Fibroblast of lung (primary cell): ENCODE measurements around the gene CPEB4.

Experiments used
- EZH2 ChIP-seq: IDR thresholded peaks from 2 replicates; pipeline ENCODE4 v1.5.1; 2012; ENCODE audit warnings: low read length, control low read depth, mild to moderate bottlenecking; ENCODE audit errors: missing control alignments
- TF ChIP-seq, protein P1 (sequence below), 2 donors: IDR thresholded peaks in 1 of 2; conservative IDR thresholded peaks in 1 of 2; 1 replicate in 1 of 2; 2 replicates in 1 of 2; pipeline ENCODE4 v1.5.1; 2011 to 2012; ENCODE audit warnings: low read length in 2 of 2, control low read depth in 1 of 2, inconsistent platforms in 1 of 2, low read depth in 1 of 2, mild to moderate bottlenecking in 1 of 2

DNA sequence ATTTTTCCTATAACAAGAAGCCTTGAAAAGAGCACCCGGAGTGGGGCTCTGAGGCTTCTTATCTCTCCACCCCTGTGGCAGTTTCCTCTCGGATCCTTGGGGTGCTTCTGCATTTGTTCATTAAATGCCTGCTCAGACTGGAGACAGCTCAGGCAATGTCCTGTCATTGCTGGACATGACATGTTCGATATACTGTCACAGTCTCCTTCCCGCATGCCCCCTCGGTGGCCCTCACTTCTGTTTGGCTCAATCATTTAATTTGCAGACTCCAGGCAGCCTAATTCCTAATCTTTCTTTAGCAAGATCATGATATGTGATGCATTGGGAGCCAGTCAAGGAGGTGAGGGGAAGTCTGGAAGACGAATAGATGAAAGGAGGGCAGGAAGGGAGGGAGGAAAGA is 37.5 kb upstream of the CPEB4 start:
- TF ChIP-seq, protein P1, sequence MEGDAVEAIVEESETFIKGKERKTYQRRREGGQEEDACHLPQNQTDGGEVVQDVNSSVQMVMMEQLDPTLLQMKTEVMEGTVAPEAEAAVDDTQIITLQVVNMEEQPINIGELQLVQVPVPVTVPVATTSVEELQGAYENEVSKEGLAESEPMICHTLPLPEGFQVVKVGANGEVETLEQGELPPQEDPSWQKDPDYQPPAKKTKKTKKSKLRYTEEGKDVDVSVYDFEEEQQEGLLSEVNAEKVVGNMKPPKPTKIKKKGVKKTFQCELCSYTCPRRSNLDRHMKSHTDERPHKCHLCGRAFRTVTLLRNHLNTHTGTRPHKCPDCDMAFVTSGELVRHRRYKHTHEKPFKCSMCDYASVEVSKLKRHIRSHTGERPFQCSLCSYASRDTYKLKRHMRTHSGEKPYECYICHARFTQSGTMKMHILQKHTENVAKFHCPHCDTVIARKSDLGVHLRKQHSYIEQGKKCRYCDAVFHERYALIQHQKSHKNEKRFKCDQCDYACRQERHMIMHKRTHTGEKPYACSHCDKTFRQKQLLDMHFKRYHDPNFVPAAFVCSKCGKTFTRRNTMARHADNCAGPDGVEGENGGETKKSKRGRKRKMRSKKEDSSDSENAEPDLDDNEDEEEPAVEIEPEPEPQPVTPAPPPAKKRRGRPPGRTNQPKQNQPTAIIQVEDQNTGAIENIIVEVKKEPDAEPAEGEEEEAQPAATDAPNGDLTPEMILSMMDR (conservative IDR thresholded peaks at IDR 0.05 in 1 of 2, IDR thresholded peaks at IDR 0.05 in 1 of 2; ENCODE audit: low read depth in 1 of 2, low read length in 2 of 2): no peak
- TF ChIP-seq EZH2: no peak
